NT2/D1 (cell line): Measurements from ENCODE around the gene RAB5IF.

ENCODE experiments used
- YY1 ChIP-seq: IDR thresholded peaks from 2 replicates; pipeline ENCODE4 v1.6.1; 2011; ENCODE audit not compliant: insufficient read length, insufficient read depth
- ZNF274 ChIP-seq: IDR thresholded peaks from 2 replicates; pipeline ENCODE4 v1.6.1; 2011; ENCODE audit warnings: mild to moderate bottlenecking, low read depth, low read length

GRCh38 chr20:36628076-36628475, 22.5 kb downstream of the RAB5IF start:
- TF ChIP-seq ZNF274, result no peak
- no peak for TF ChIP-seq YY1
